A549 (cell line): ENCODE data around the gene MYRF. TPM values are rescaled to one million over a fixed set of nuclear protein-coding genes. Genes with fewer than 3 reads are reported as not detected.

Experiments
- ATAC-seq, 2 experiments: fragments of 200-7000 bp in 1 of 2; fragments of >200 bp in 1 of 2; cut with Nextera tagmentation in 1 of 2; cut with Tn5 transposase in 1 of 2; 3 replicates each; pipeline versions ENCODE4 v1.8.0 to v1.9.1; 2018 to 2020; ENCODE audit warnings: mild to moderate bottlenecking in 1 of 2, moderate library complexity in 1 of 2
- CTCF ChIA-PET: fragments of 300-600 bp; sonication (Branson Sonifier 250); formaldehyde crosslinking; extraction: SDS; loops from one replicate; lab custom pipeline; 2021; ENCODE audit warnings: antibody characterized with exemption, inconsistent platforms; lab: Yijun Ruan, JAX
- POLR2A ChIA-PET: fragments of 350-600 bp; formaldehyde crosslinking; extraction: SDS; loops from one replicate; lab custom pipeline; 2021; ENCODE audit warnings: antibody characterized with exemption, inconsistent platforms; lab: Yijun Ruan, JAX
- DNase-seq, 2 experiments: peaks; one replicate each; pipeline versions ENCODE4 v3.0.0 to v3.0.0-alpha.2; 2011 to 2016; ENCODE audit warnings: low read depth in 1 of 2, low spot score in 1 of 2
- FAIRE-seq: peaks from 2 replicates; lab custom pipeline; 2011; peaks lifted over from hg19 to GRCh38; lab: Jason Lieb, UNC
- H3K27ac ChIP-seq, 2 experiments: fragments of >200 bp; sonication (Bioruptor Twin); formaldehyde crosslinking; 3 replicates each; pipeline ENCODE4 v1.5.1; 2016 to 2017
- H3K4me1 ChIP-seq: fragments of >200 bp; sonication (Bioruptor Twin); formaldehyde crosslinking; 3 replicates; pipeline ENCODE4 v1.6.1; 2016
- H3K4me2 ChIP-seq: fragments of >200 bp; sonication (Bioruptor Twin); formaldehyde crosslinking; 3 replicates; pipeline ENCODE4 v1.6.1; 2016
- H3K4me3 ChIP-seq: fragments of >200 bp; sonication (Bioruptor Twin); formaldehyde crosslinking; 3 replicates; pipeline ENCODE4 v1.5.1; 2016
- H3K9me3 ChIP-seq: fragments of >200 bp; sonication (Bioruptor Twin); formaldehyde crosslinking; 3 replicates; pipeline ENCODE4 v1.6.1; 2016
- ATOH8 ChIP-seq: fragments of 250-450 bp; sonication (Bioruptor Pico); IDR thresholded peaks from 2 replicates; pipeline ENCODE4 v1.5.0; 2020; ENCODE audit warnings: low read depth, mild to moderate bottlenecking, moderate library complexity
- BHLHE40 ChIP-seq: IDR thresholded peaks from 2 replicates; pipeline ENCODE4 v1.6.1; 2012; ENCODE audit warnings: low read depth, low read length, inconsistent platforms
- CBX2 ChIP-seq: fragments of 200-600 bp; sonication (generic); IDR thresholded peaks from 2 replicates; pipeline ENCODE4 v1.6.1; 2016; ENCODE audit warnings: low read depth, mild to moderate bottlenecking, borderline replicate concordance
- CEBPB ChIP-seq, 2 experiments: fragments of >200 bp in 1 of 2; sonication (Bioruptor Twin) in 1 of 2; formaldehyde crosslinking in 1 of 2; IDR thresholded peaks; 2 replicates each; pipeline ENCODE4 v1.6.1; 2012 to 2016
- CHD2 ChIP-seq: fragments of 150-350 bp; IDR thresholded peaks from 2 replicates; pipeline ENCODE4 v1.6.1; 2014; ENCODE audit warnings: low read length; ENCODE audit not compliant: partially characterized antibody
- EP300 ChIP-seq, 2 experiments: fragments of >200 bp; sonication (Bioruptor Twin); formaldehyde crosslinking; IDR thresholded peaks; 2 replicates in 1 of 2; 3 replicates in 1 of 2; pipeline ENCODE4 v1.6.1; 2016 to 2017
- ESRRA ChIP-seq: fragments of 150-350 bp; IDR thresholded peaks from 2 replicates; pipeline ENCODE4 v1.6.1; 2014; ENCODE audit warnings: mild to moderate bottlenecking, low read length, borderline replicate concordance
- HES2 ChIP-seq: fragments of >200 bp; sonication (Bioruptor Twin); formaldehyde crosslinking; IDR thresholded peaks from 2 replicates; pipeline ENCODE4 v1.6.1; 2016
- HEYL ChIP-seq: fragments of 250-450 bp; sonication (Bioruptor Pico); IDR thresholded peaks from 2 replicates; pipeline ENCODE4 v1.8.0; 2021; ENCODE audit warnings: mild to moderate bottlenecking, moderate library complexity
- HOXB5 ChIP-seq: fragments of 250-450 bp; sonication (Bioruptor Pico); IDR thresholded peaks from 2 replicates; pipeline ENCODE4 v1.5.0; 2020; ENCODE audit warnings: mild to moderate bottlenecking, moderate library complexity
- JUN ChIP-seq, 2 experiments: fragments of >200 bp; sonication (Bioruptor Twin); formaldehyde crosslinking; IDR thresholded peaks; 2 replicates in 1 of 2; 3 replicates in 1 of 2; pipeline ENCODE4 v1.6.1; 2016 to 2017
- JUNB ChIP-seq: fragments of >200 bp; sonication (Bioruptor Twin); formaldehyde crosslinking; IDR thresholded peaks from 2 replicates; pipeline ENCODE4 v1.6.1; 2016
- KDM5A ChIP-seq: fragments of 200-600 bp; sonication (generic); IDR thresholded peaks from 2 replicates; pipeline ENCODE4 v1.6.1; 2016; ENCODE audit warnings: antibody characterized with exemption, mild to moderate bottlenecking
- MAFK ChIP-seq: fragments of 450-650 bp; IDR thresholded peaks from 2 replicates; pipeline ENCODE4 v1.6.1; 2014; ENCODE audit not compliant: partially characterized antibody
- MAX ChIP-seq: IDR thresholded peaks from 2 replicates; pipeline ENCODE4 v1.6.1; 2012
- RCOR1 ChIP-seq: fragments of 150-350 bp; IDR thresholded peaks from 2 replicates; pipeline ENCODE4 v1.6.1; 2014; ENCODE audit warnings: antibody characterized with exemption, low read length, low read depth
- REST ChIP-seq: fragments of 200-600 bp; sonication (generic); IDR thresholded peaks from 2 replicates; pipeline ENCODE4 v1.6.1; 2016; ENCODE audit warnings: antibody characterized with exemption, mild to moderate bottlenecking, moderate library complexity
- RNF2 ChIP-seq: fragments of 200-600 bp; sonication (generic); IDR thresholded peaks from 2 replicates; pipeline ENCODE4 v1.6.1; 2016; ENCODE audit warnings: low read depth, mild to moderate bottlenecking, antibody characterized with exemption, moderate library complexity, borderline replicate concordance
- SMC3 ChIP-seq: fragments of >200 bp; sonication (Bioruptor Twin); formaldehyde crosslinking; IDR thresholded peaks from 3 replicates; pipeline ENCODE4 v1.6.1; 2018; ENCODE audit warnings: inconsistent platforms
- TFCP2L1 ChIP-seq: fragments of 250-450 bp; sonication (Bioruptor Pico); IDR thresholded peaks from 2 replicates; pipeline ENCODE4 v1.5.0; 2021; ENCODE audit warnings: mild to moderate bottlenecking
- USF2 ChIP-seq: fragments of 450-650 bp; IDR thresholded peaks from 2 replicates; pipeline ENCODE4 v1.6.1; 2014; ENCODE audit warnings: antibody characterized with exemption
- WGBS: methylation state at CpG from one replicate; pipeline ENCODE4 v1.1.6; 2017; ENCODE audit errors: missing lambda C conversion rate; 5-methylcytosine and 5-hydroxymethylcytosine counted together
- polyA plus RNA-seq, 4 experiments: library from polyadenylated mRNA; depleted of rRNA in 3 of 4; stranded (reverse); fragments of >200 nt; fragmentation: RNase III in 1 of 4; extraction: RNeasy Plus Mini Kit Qiagen cat#74134 plus additional on column Dnase treatment in 1 of 4; gene quantifications; 2 replicates in 3 of 4; 3 replicates in 1 of 4; pipeline ENCODE4 v1.2.3, GENCODE V29; 2011 to 2017

Gene MYRF
- polyA plus RNA-seq, 2 of the 4 experiments (the other 2 are of a cell fraction) = 14.7 to 22.3 TPM

GRCh38 chr11:61763930-61764605, 11.6 kb downstream of the MYRF start:
- H3K4me2 ChIP-seq = no peak overlapping the region
- DNase-seq = no peak
- ChIA-PET POLR2A (no interaction called here), CTCF (interaction anchor here (0.6 to 7.2 kb wide), 7 partner anchors 11 to 321 kb away, joined by 3 to 42 read pairs (median 4); no protein-coding TSS in a partner anchor)
- WGBS = 85% methylated on average over 19 of the region's 23 CpGs
- peak overlapping the region in 1 of 2 experiments; percentile 74; a peak in 3 of 6 replicates for H3K27ac ChIP-seq
- H3K9me3 ChIP-seq = no peaks in the 10 kb centered on the region
- peaks cover 67% of the 10 kb centered on the region for H3K4me1 ChIP-seq
- TF ChIP-seq KDM5A (no peak), SMC3 (no peak), CEBPB (IDR thresholded peaks at IDR 0.05) (no peak), CHD2 (no peak), TFCP2L1 (no peak), ATOH8 (CRISPR knock-in tag) (no peak), CBX2 (no peak), JUN (IDR thresholded peaks at IDR 0.05) (no peak), HEYL (CRISPR knock-in tag) (no peak), MAFK (no peak), RNF2 (no peak), BHLHE40 (no peak), JUNB (no peak), HES2 (no peak), RCOR1 (no peak)
- FAIRE-seq = no peak
- no peak for ATAC-seq
- no peak overlapping the region for H3K4me3 ChIP-seq

- peaks cover 68% of the 10 kb centered on the region for H3K4me1 ChIP-seq
- 72% methylated on average over 20 of the region's 22 CpGs for WGBS
- POLR2A ChIA-PET = no interaction called here
- no peak overlapping the region for H3K4me2 ChIP-seq
- H3K4me3 ChIP-seq = no peak overlapping the region
- H3K9me3 ChIP-seq = no peaks in the 10 kb centered on the region
- DNase-seq (no peak), ATAC-seq (peak; percentile 7 to 33; a peak in 4 of 6 replicates), FAIRE-seq (no peak)
- CTCF ChIA-PET = interaction anchor here (1.1 to 7.2 kb wide), 6 partner anchors 11 to 33 kb away, joined by 3 to 44 read pairs (median 8); no protein-coding TSS in a partner anchor
- no peak for TF ChIP-seq HOXB5 (CRISPR knock-in tag)
- H3K27ac ChIP-seq = peak overlapping the region in 1 of 2 experiments; percentile 74; a peak in 4 of 6 replicates
Measured at GRCh38 chr11:61764606-61765260, 12.3 kb downstream of the MYRF start.

- TF ChIP-seq CBX2 (no peak), MAX (no peak), CEBPB (IDR thresholded peaks at IDR 0.05) (no peak), USF2 (no peak), EP300 (IDR thresholded peaks at IDR 0.05) (no peak), ESRRA (no peak), REST (no peak)
- peak overlapping the region; percentile 42 to 74; a peak in 4 of 6 replicates for H3K27ac ChIP-seq
- 82% methylated on average over 15 of the region's 26 CpGs for WGBS
- 0 out of 3 replicates have a peak overlapping the region, but pooled peaks have one; percentile 27 for H3K4me2 ChIP-seq
- ChIA-PET POLR2A (no interaction called here), CTCF (interaction anchor here (0.6 to 7.2 kb wide), 9 partner anchors 9 to 342 kb away, joined by 3 to 44 read pairs (median 9); no protein-coding TSS in a partner anchor)
- H3K4me1 ChIP-seq = peaks cover 77% of the 10 kb centered on the region
- no peak for FAIRE-seq
- no peaks in the 10 kb centered on the region for H3K9me3 ChIP-seq
- peak in 1 of 2 experiments; percentile 5; a peak in 1 of 6 replicates for ATAC-seq
- DNase-seq = no peak
- no peak overlapping the region for H3K4me3 ChIP-seq
Measured at GRCh38 chr11:61765550-61766253, 13.3 kb downstream of the MYRF start.
